Measurements from ENCODE around the gene PAK1.
"Not testable (repeated sequence)": the region's sequence is repeated elsewhere in the genome, so short reads cannot be mapped to it uniquely, and the experiment has no call there.

Gene PAK1

GRCh38 chr11:77310721-77311120 is 163.2 kb downstream of the PAK1 start:
- Histone ChIP-seq H3K27ac (ENCODE audit: low read depth, low read length) (no peak overlapping the region), H3K4me3 (ENCODE audit: low read depth in 1 of 5, low read length in 5 of 5) (no peak overlapping the region), H3K9me3 (ENCODE audit: control insufficient read depth in 5 of 5, low read length in 5 of 5) (no peaks in the 10 kb centered on the region), H3K9ac (ENCODE audit: low read length in 5 of 5) (no peak overlapping the region), H3K4me1 (ENCODE audit: control insufficient read depth in 5 of 5, insufficient read depth in 5 of 5, low read length in 5 of 5) (no peaks in the 10 kb centered on the region), H3K36me3 (ENCODE audit: control insufficient read depth in 5 of 5, insufficient read depth in 5 of 5, low read length in 5 of 5) (no peaks in the 10 kb centered on the region), H3K27me3 (ENCODE audit: control insufficient read depth in 5 of 5, insufficient read depth in 4 of 5, low read length in 5 of 5) (no peaks in the 10 kb centered on the region)

GRCh38 chr11:77309401-77310085 is 164.4 kb downstream of the PAK1 start:
- Histone ChIP-seq H3K27ac (ENCODE audit: low read depth, low read length) (no peak overlapping the region), H3K4me1 (ENCODE audit: control insufficient read depth in 5 of 5, insufficient read depth in 5 of 5, low read length in 5 of 5) (no peaks in the 10 kb centered on the region), H3K9me3 (ENCODE audit: control insufficient read depth in 5 of 5, low read length in 5 of 5) (no peaks in the 10 kb centered on the region), H3K27me3 (ENCODE audit: control insufficient read depth in 5 of 5, insufficient read depth in 4 of 5, low read length in 5 of 5) (no peaks in the 10 kb centered on the region), H3K4me3 (ENCODE audit: low read depth in 1 of 5, low read length in 5 of 5) (no peak overlapping the region), H3K36me3 (ENCODE audit: control insufficient read depth in 5 of 5, insufficient read depth in 5 of 5, low read length in 5 of 5) (no peaks in the 10 kb centered on the region), H3K9ac (ENCODE audit: low read length in 5 of 5) (no peak overlapping the region)

- Histone ChIP-seq H3K9me3 (ENCODE audit: control insufficient read depth in 5 of 5, low read length in 5 of 5) (no peaks in the 10 kb centered on the region), H3K27me3 (ENCODE audit: control insufficient read depth in 5 of 5, insufficient read depth in 4 of 5, low read length in 5 of 5) (no peaks in the 10 kb centered on the region), H3K9ac (ENCODE audit: low read length in 5 of 5) (no peak overlapping the region), H3K27ac (ENCODE audit: low read depth, low read length) (no peak overlapping the region), H3K4me1 (ENCODE audit: control insufficient read depth in 5 of 5, insufficient read depth in 5 of 5, low read length in 5 of 5) (no peaks in the 10 kb centered on the region), H3K4me3 (ENCODE audit: low read depth in 1 of 5, low read length in 5 of 5) (no peak overlapping the region), H3K36me3 (ENCODE audit: control insufficient read depth in 5 of 5, insufficient read depth in 5 of 5, low read length in 5 of 5) (no peaks in the 10 kb centered on the region)
These were observed 165.1 kb downstream of the PAK1 start for GRCh38 chr11:77308838-77309237.

- Histone ChIP-seq H3K36me3 (ENCODE audit: control insufficient read depth in 5 of 5, insufficient read depth in 5 of 5, low read length in 5 of 5) (no peaks in the 10 kb centered on the region), H3K4me3 (ENCODE audit: low read depth in 1 of 5, low read length in 5 of 5) (no peak overlapping the region), H3K27ac (ENCODE audit: low read depth, low read length) (no peak overlapping the region), H3K27me3 (ENCODE audit: control insufficient read depth in 5 of 5, insufficient read depth in 4 of 5, low read length in 5 of 5) (no peaks in the 10 kb centered on the region), H3K9ac (ENCODE audit: low read length in 5 of 5) (no peak overlapping the region), H3K9me3 (ENCODE audit: control insufficient read depth in 5 of 5, low read length in 5 of 5) (no peaks in the 10 kb centered on the region), H3K4me1 (ENCODE audit: control insufficient read depth in 5 of 5, insufficient read depth in 5 of 5, low read length in 5 of 5) (no peaks in the 10 kb centered on the region)
These were observed 170.6 kb downstream of the PAK1 start for GRCh38 chr11:77303328-77303727.

- no peaks in the 10 kb centered on the region for H3K27me3 ChIP-seq (ENCODE audit: control insufficient read depth in 5 of 5, insufficient read depth in 4 of 5, low read length in 5 of 5)
These were observed 171.1 kb downstream of the PAK1 start for GRCh38 chr11:77302752-77303151.

GRCh38 chr11:77301510-77301909 is 172.4 kb downstream of the PAK1 start, which contains the start of gene GDPD4:
GDPD4 (minus strand) TSS chr11:77301686; CDS start chr11:77285137, 16,549 bp downstream.
- H3K27ac ChIP-seq (ENCODE audit: low read depth, low read length): no peak within 1 kb of the TSS
- H3K9ac ChIP-seq (ENCODE audit: low read length in 5 of 5): no peak within 1 kb of the TSS
- no peaks in the 10 kb centered on the region for H3K9me3 ChIP-seq (ENCODE audit: control insufficient read depth in 5 of 5, low read length in 5 of 5)
- no peaks in the 10 kb centered on the region for H3K36me3 ChIP-seq (ENCODE audit: control insufficient read depth in 5 of 5, insufficient read depth in 5 of 5, low read length in 5 of 5)
- no peaks in the 10 kb centered on the region for H3K27me3 ChIP-seq (ENCODE audit: control insufficient read depth in 5 of 5, insufficient read depth in 4 of 5, low read length in 5 of 5)
- no peaks in the 10 kb centered on the region for H3K4me1 ChIP-seq (ENCODE audit: control insufficient read depth in 5 of 5, insufficient read depth in 5 of 5, low read length in 5 of 5)
- no peak within 1 kb of the TSS for H3K4me3 ChIP-seq (ENCODE audit: low read depth in 1 of 5, low read length in 5 of 5)

More at GRCh38 chr11:77302752-77303151, 171.1 kb downstream of the PAK1 start:
- no peak overlapping the region for H3K9ac ChIP-seq (ENCODE audit: low read length in 5 of 5)
- no peaks in the 10 kb centered on the region for H3K36me3 ChIP-seq (ENCODE audit: control insufficient read depth in 5 of 5, insufficient read depth in 5 of 5, low read length in 5 of 5)
- no peaks in the 10 kb centered on the region for H3K4me1 ChIP-seq (ENCODE audit: control insufficient read depth in 5 of 5, insufficient read depth in 5 of 5, low read length in 5 of 5)
- no peak overlapping the region for H3K4me3 ChIP-seq (ENCODE audit: low read depth in 1 of 5, low read length in 5 of 5)
- no peaks in the 10 kb centered on the region for H3K9me3 ChIP-seq (ENCODE audit: control insufficient read depth in 5 of 5, low read length in 5 of 5)
- no peak overlapping the region for H3K27ac ChIP-seq (ENCODE audit: low read depth, low read length)

GRCh38 chr11:77300695-77301094 is 173.2 kb downstream of the PAK1 start:
- H3K27ac ChIP-seq (ENCODE audit: low read depth, low read length): no peak overlapping the region
- H3K27me3 ChIP-seq (ENCODE audit: control insufficient read depth in 5 of 5, insufficient read depth in 4 of 5, low read length in 5 of 5): no peaks in the 10 kb centered on the region
- no peaks in the 10 kb centered on the region for H3K36me3 ChIP-seq (ENCODE audit: control insufficient read depth in 5 of 5, insufficient read depth in 5 of 5, low read length in 5 of 5)
- H3K4me1 ChIP-seq (ENCODE audit: control insufficient read depth in 5 of 5, insufficient read depth in 5 of 5, low read length in 5 of 5): no peaks in the 10 kb centered on the region
- no peak overlapping the region for H3K4me3 ChIP-seq (ENCODE audit: low read depth in 1 of 5, low read length in 5 of 5)
- H3K9ac ChIP-seq (ENCODE audit: low read length in 5 of 5): no peak overlapping the region
- H3K9me3 ChIP-seq (ENCODE audit: control insufficient read depth in 5 of 5, low read length in 5 of 5): no peaks in the 10 kb centered on the region

- not testable (repeated sequence) for H3K27ac ChIP-seq (ENCODE audit: low read depth, low read length); H3K4me1 ChIP-seq (ENCODE audit: control insufficient read depth in 5 of 5, insufficient read depth in 5 of 5, low read length in 5 of 5); H3K9ac ChIP-seq (ENCODE audit: low read length in 5 of 5)
These were observed 173.9 kb downstream of the PAK1 start for GRCh38 chr11:77300028-77300427.

GRCh38 chr11:77299528-77299993 is 174.3 kb downstream of the PAK1 start:
- Histone ChIP-seq H3K4me3 (ENCODE audit: low read depth in 1 of 5, low read length in 5 of 5) (no peak overlapping the region), H3K4me1 (ENCODE audit: control insufficient read depth in 5 of 5, insufficient read depth in 5 of 5, low read length in 5 of 5) (no peaks in the 10 kb centered on the region), H3K27me3 (ENCODE audit: control insufficient read depth in 5 of 5, insufficient read depth in 4 of 5, low read length in 5 of 5) (no peaks in the 10 kb centered on the region), H3K9ac (ENCODE audit: low read length in 5 of 5) (no peak overlapping the region), H3K36me3 (ENCODE audit: control insufficient read depth in 5 of 5, insufficient read depth in 5 of 5, low read length in 5 of 5) (no peaks in the 10 kb centered on the region), H3K27ac (ENCODE audit: low read depth, low read length) (no peak overlapping the region), H3K9me3 (ENCODE audit: control insufficient read depth in 5 of 5, low read length in 5 of 5) (no peaks in the 10 kb centered on the region)

More at GRCh38 chr11:77300028-77300427, 173.9 kb downstream of the PAK1 start:
- H3K4me3 ChIP-seq (ENCODE audit: low read depth in 1 of 5, low read length in 5 of 5); H3K36me3 ChIP-seq (ENCODE audit: control insufficient read depth in 5 of 5, insufficient read depth in 5 of 5, low read length in 5 of 5); H3K9me3 ChIP-seq (ENCODE audit: control insufficient read depth in 5 of 5, low read length in 5 of 5); H3K27me3 ChIP-seq (ENCODE audit: control insufficient read depth in 5 of 5, insufficient read depth in 4 of 5, low read length in 5 of 5): not testable (repeated sequence)

- Histone ChIP-seq H3K27ac (ENCODE audit: low read depth, low read length) (no peak overlapping the region), H3K9ac (ENCODE audit: low read length in 5 of 5) (no peak overlapping the region), H3K4me3 (ENCODE audit: low read depth in 1 of 5, low read length in 5 of 5) (no peak overlapping the region), H3K36me3 (ENCODE audit: control insufficient read depth in 5 of 5, insufficient read depth in 5 of 5, low read length in 5 of 5) (no peaks in the 10 kb centered on the region), H3K27me3 (ENCODE audit: control insufficient read depth in 5 of 5, insufficient read depth in 4 of 5, low read length in 5 of 5) (no peaks in the 10 kb centered on the region), H3K9me3 (ENCODE audit: control insufficient read depth in 5 of 5, low read length in 5 of 5) (no peaks in the 10 kb centered on the region), H3K4me1 (ENCODE audit: control insufficient read depth in 5 of 5, insufficient read depth in 5 of 5, low read length in 5 of 5) (no peaks in the 10 kb centered on the region)
These were observed 179.9 kb downstream of the PAK1 start for GRCh38 chr11:77294040-77294439.
